Measurements from ENCODE around the gene ARHGEF28. TPM values are rescaled to one million over a fixed set of nuclear protein-coding genes. Genes with fewer than 3 reads are reported as not detected.

ARHGEF28 gene
- total and polyA plus RNA-seq, 5 experiments from 2014 or later: 0.52 TPM; not detected in 4

- peaks cover 0 to 5% (median 0%) of the 10 kb centered on the region in 3 donors for H3K36me3 Mint-ChIP-seq
- H3K27ac Mint-ChIP-seq: no peak overlapping the region
- no peaks in the 10 kb centered on the region for H3K4me1 Mint-ChIP-seq
- H3K9me3 Mint-ChIP-seq: peaks cover 0 to 12% (median 4%) of the 10 kb centered on the region in 9 donors
- peaks cover 2 to 12% (median 8%) of the 10 kb centered on the region in 5 donors for H3K27me3 Mint-ChIP-seq
- ATAC-seq (no peak), DNase-seq (no peak)
- POLR2A ChIA-PET: no interaction called here
- H3K4me3 Mint-ChIP-seq: no peak overlapping the region
Measured at GRCh38 chr5:73948720-73949119, 322.7 kb downstream of the ARHGEF28 start.

GRCh38 chr5:73950441-73950873 lies 324.5 kb downstream of the ARHGEF28 start:
- ATAC-seq (no peak), DNase-seq (no peak)
- H3K9me3 Mint-ChIP-seq: no peaks in the 10 kb centered on the region
- POLR2A ChIA-PET: no interaction called here
- H3K4me1 Mint-ChIP-seq: no peaks in the 10 kb centered on the region
- no peak overlapping the region for H3K4me3 Mint-ChIP-seq
- no peaks in the 10 kb centered on the region for H3K36me3 Mint-ChIP-seq
- H3K27ac Mint-ChIP-seq: no peak overlapping the region
- peaks cover 0 to 12% (median 8%) of the 10 kb centered on the region in 5 donors for H3K27me3 Mint-ChIP-seq

GRCh38 chr5:73950912-73951430 lies 325.0 kb downstream of the ARHGEF28 start:
- H3K4me3 Mint-ChIP-seq: no peak overlapping the region
- no peak for DNase-seq
- no peaks in the 10 kb centered on the region for H3K36me3 Mint-ChIP-seq
- no peaks in the 10 kb centered on the region for H3K4me1 Mint-ChIP-seq
- no peak for ATAC-seq
- peaks cover 0 to 12% (median 6%) of the 10 kb centered on the region in 5 donors for H3K27me3 Mint-ChIP-seq
- POLR2A ChIA-PET: no interaction called here
- H3K27ac Mint-ChIP-seq: no peak overlapping the region
- no peaks in the 10 kb centered on the region for H3K9me3 Mint-ChIP-seq

- no peak overlapping the region for H3K27ac Mint-ChIP-seq
- no peak overlapping the region for H3K4me3 Mint-ChIP-seq
- no peak for ATAC-seq
- no peaks in the 10 kb centered on the region for H3K4me1 Mint-ChIP-seq
- H3K36me3 Mint-ChIP-seq: no peaks in the 10 kb centered on the region
- H3K9me3 Mint-ChIP-seq: no peaks in the 10 kb centered on the region
- DNase-seq: no peak
- H3K27me3 Mint-ChIP-seq: peaks cover 6 to 19% (median 15%) of the 10 kb centered on the region in 5 donors
- POLR2A ChIA-PET: no interaction called here
Measured at GRCh38 chr5:73952872-73953271, 326.9 kb downstream of the ARHGEF28 start.

GRCh38 chr5:73954381-73954780 lies 328.4 kb downstream of the ARHGEF28 start:
- Mint-ChIP-seq H3K4me1 (no peaks in the 10 kb centered on the region), H3K27me3 (peaks cover 10 to 32% (median 19%) of the 10 kb centered on the region in 5 donors), H3K27ac (no peak overlapping the region), H3K36me3 (no peaks in the 10 kb centered on the region), H3K4me3 (no peak overlapping the region), H3K9me3 (no peaks in the 10 kb centered on the region)
- no peak for DNase-seq
- ATAC-seq: no peak
- POLR2A ChIA-PET: no interaction called here

- H3K9me3 Mint-ChIP-seq: no peaks in the 10 kb centered on the region
- no peak for DNase-seq
- no peak for ATAC-seq
- H3K27ac Mint-ChIP-seq: peak overlapping the region in 1 of 10 donors; percentile 18
- no peak overlapping the region for H3K4me3 Mint-ChIP-seq
- no peaks in the 10 kb centered on the region for H3K4me1 Mint-ChIP-seq
- H3K27me3 Mint-ChIP-seq: peaks cover 10 to 32% (median 20%) of the 10 kb centered on the region in 5 donors
- POLR2A ChIA-PET: no interaction called here
- H3K36me3 Mint-ChIP-seq: no peaks in the 10 kb centered on the region
Measured at GRCh38 chr5:73955271-73955846, 329.4 kb downstream of the ARHGEF28 start.

GRCh38 chr5:73957397-73958001 lies 331.5 kb downstream of the ARHGEF28 start:
- Mint-ChIP-seq H3K4me1 (no peaks in the 10 kb centered on the region), H3K27ac (no peak overlapping the region), H3K36me3 (no peaks in the 10 kb centered on the region), H3K9me3 (no peaks in the 10 kb centered on the region), H3K4me3 (no peak overlapping the region), H3K27me3 (peaks cover 13 to 31% (median 17%) of the 10 kb centered on the region in 5 donors)
- DNase-seq: no peak
- no peak for ATAC-seq
- POLR2A ChIA-PET: no interaction called here

- POLR2A ChIA-PET: no interaction called here
- no peak for DNase-seq
- H3K9me3 Mint-ChIP-seq: no peaks in the 10 kb centered on the region
- no peak overlapping the region for H3K27ac Mint-ChIP-seq
- ATAC-seq: no peak
- peaks cover 13 to 34% (median 17%) of the 10 kb centered on the region in 5 donors for H3K27me3 Mint-ChIP-seq
- H3K36me3 Mint-ChIP-seq: no peaks in the 10 kb centered on the region
- H3K4me3 Mint-ChIP-seq: no peak overlapping the region
- H3K4me1 Mint-ChIP-seq: no peaks in the 10 kb centered on the region
Measured at GRCh38 chr5:73958037-73958436, 332.0 kb downstream of the ARHGEF28 start.

GRCh38 chr5:73960023-73960422 lies 334.0 kb downstream of the ARHGEF28 start:
- H3K4me1 Mint-ChIP-seq: no peaks in the 10 kb centered on the region
- no peaks in the 10 kb centered on the region for H3K36me3 Mint-ChIP-seq
- ATAC-seq: no peak
- no peak overlapping the region for H3K27ac Mint-ChIP-seq
- H3K4me3 Mint-ChIP-seq: no peak overlapping the region
- POLR2A ChIA-PET: no interaction called here
- DNase-seq: no peak
- H3K27me3 Mint-ChIP-seq: peaks cover 13 to 34% (median 18%) of the 10 kb centered on the region in 5 donors
- H3K9me3 Mint-ChIP-seq: no peaks in the 10 kb centered on the region

- H3K27ac Mint-ChIP-seq: no peak overlapping the region
Measured at GRCh38 chr5:73960426-73960825, 334.4 kb downstream of the ARHGEF28 start.

GRCh38 chr5:73962801-73963425 lies 336.9 kb downstream of the ARHGEF28 start:
- H3K27ac Mint-ChIP-seq: no peak overlapping the region
- H3K36me3 Mint-ChIP-seq: no peaks in the 10 kb centered on the region
- H3K4me3 Mint-ChIP-seq: no peak overlapping the region
- POLR2A ChIA-PET: no interaction called here
- ATAC-seq (no peak), DNase-seq (no peak)
- no peaks in the 10 kb centered on the region for H3K9me3 Mint-ChIP-seq
- no peaks in the 10 kb centered on the region for H3K4me1 Mint-ChIP-seq
- peaks cover 8 to 23% (median 17%) of the 10 kb centered on the region in 5 donors for H3K27me3 Mint-ChIP-seq

More at GRCh38 chr5:73960426-73960825, 334.4 kb downstream of the ARHGEF28 start:
- H3K4me3 Mint-ChIP-seq: no peak overlapping the region
- H3K4me1 Mint-ChIP-seq: no peaks in the 10 kb centered on the region
- H3K27me3 Mint-ChIP-seq: peaks cover 13 to 34% (median 18%) of the 10 kb centered on the region in 5 donors
- H3K36me3 Mint-ChIP-seq: no peaks in the 10 kb centered on the region
- no peak for ATAC-seq
- no peaks in the 10 kb centered on the region for H3K9me3 Mint-ChIP-seq
- no peak for DNase-seq
- POLR2A ChIA-PET: no interaction called here

- H3K27ac Mint-ChIP-seq: peak overlapping the region in 1 of 10 donors; percentile 27
- no peaks in the 10 kb centered on the region for H3K36me3 Mint-ChIP-seq
- POLR2A ChIA-PET: no interaction called here
- H3K4me1 Mint-ChIP-seq: no peaks in the 10 kb centered on the region
- no peak overlapping the region for H3K4me3 Mint-ChIP-seq
- ATAC-seq (no peak), DNase-seq (no peak)
- H3K27me3 Mint-ChIP-seq: peaks cover 3 to 14% (median 12%) of the 10 kb centered on the region in 5 donors
- H3K9me3 Mint-ChIP-seq: no peaks in the 10 kb centered on the region
Measured at GRCh38 chr5:73964352-73964865, 338.4 kb downstream of the ARHGEF28 start.

GRCh38 chr5:73966451-73966850 lies 340.5 kb downstream of the ARHGEF28 start:
- H3K27me3 Mint-ChIP-seq: peaks cover 2 to 27% (median 6%) of the 10 kb centered on the region in 5 donors
- DNase-seq: no peak
- H3K4me1 Mint-ChIP-seq: no peaks in the 10 kb centered on the region
- no peaks in the 10 kb centered on the region for H3K9me3 Mint-ChIP-seq
- H3K27ac Mint-ChIP-seq: no peak overlapping the region
- ATAC-seq: no peak
- no peak overlapping the region for H3K4me3 Mint-ChIP-seq
- no peaks in the 10 kb centered on the region for H3K36me3 Mint-ChIP-seq
- POLR2A ChIA-PET: no interaction called here

All from naive thymus-derived CD8-positive, alpha-beta T cell (primary cell).